ENCODE data around the gene KIF4B.
"Not testable (repeated sequence)": the region's sequence is repeated elsewhere in the genome, so short reads cannot be mapped to it uniquely, and the experiment has no call there.

The KIF4B gene

DNA sequence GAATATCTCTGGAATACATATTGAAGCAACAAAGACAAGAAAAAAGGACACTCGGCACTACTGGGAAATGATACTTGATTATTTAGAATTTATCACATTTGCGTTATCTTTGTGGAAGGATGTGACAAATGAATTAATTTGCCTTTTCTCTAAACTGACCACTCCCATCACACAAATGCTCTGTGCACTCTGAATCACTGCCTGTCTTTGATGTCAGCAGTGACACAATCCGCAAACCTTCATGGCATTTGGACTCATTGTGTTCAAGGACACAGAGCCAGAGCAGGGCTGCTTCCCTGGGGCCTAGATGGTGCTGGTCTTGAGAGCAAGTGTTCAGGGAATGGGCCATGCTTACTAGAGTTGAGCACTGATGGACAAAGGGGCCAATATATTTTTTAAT lies 4.9 kb upstream of the KIF4B start:
- H3K9me3 ChIP-seq (ENCODE audit: low read length) = no peaks in the 10 kb centered on the region
- no peaks in the 10 kb centered on the region for H3K36me3 ChIP-seq (ENCODE audit: insufficient read depth, low read length)
- no peak overlapping the region for H3K27ac ChIP-seq (ENCODE audit: low read depth, low read length)
- no peak overlapping the region for H3K4me3 ChIP-seq (ENCODE audit: low read depth in 1 of 2, low read length in 2 of 2)
- H3K27me3 ChIP-seq (ENCODE audit: control insufficient read depth in 1 of 2, insufficient read depth in 2 of 2, low read length in 2 of 2) = no peaks in the 10 kb centered on the region
- no peak overlapping the region for H3K9ac ChIP-seq (ENCODE audit: low read length)
- H3K4me1 ChIP-seq (ENCODE audit: insufficient read depth, low read length) = no peaks in the 10 kb centered on the region

DNA sequence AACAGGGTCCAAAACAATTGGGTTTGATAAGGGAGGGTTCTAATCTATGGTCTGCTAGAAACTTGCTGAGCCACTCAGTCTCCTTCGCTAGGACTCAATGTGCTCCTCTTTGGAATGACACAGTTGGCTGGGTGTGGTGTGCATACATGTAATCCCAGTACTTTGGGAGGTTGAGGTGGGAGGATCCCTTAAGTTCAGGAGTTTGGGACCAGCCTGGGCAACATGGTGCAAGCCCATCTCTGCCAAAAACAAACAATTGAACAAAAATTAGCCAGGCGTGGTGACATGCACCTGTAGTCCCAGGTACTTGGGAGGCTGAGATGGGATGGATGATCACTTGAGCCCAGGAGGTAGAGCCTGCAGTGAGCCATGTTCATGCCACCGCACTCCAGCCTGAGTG lies 2.7 kb upstream of the KIF4B start:
- Histone ChIP-seq H3K9ac (ENCODE audit: low read length) (no peak overlapping the region), H3K4me1 (ENCODE audit: insufficient read depth, low read length) (no peaks in the 10 kb centered on the region), H3K27me3 (ENCODE audit: control insufficient read depth in 1 of 2, insufficient read depth in 2 of 2, low read length in 2 of 2) (no peaks in the 10 kb centered on the region), H3K4me3 (ENCODE audit: low read depth in 1 of 2, low read length in 2 of 2) (no peak overlapping the region), H3K36me3 (ENCODE audit: insufficient read depth, low read length) (no peaks in the 10 kb centered on the region), H3K27ac (ENCODE audit: low read depth, low read length) (no peak overlapping the region), H3K9me3 (ENCODE audit: low read length) (no peaks in the 10 kb centered on the region)

DNA sequence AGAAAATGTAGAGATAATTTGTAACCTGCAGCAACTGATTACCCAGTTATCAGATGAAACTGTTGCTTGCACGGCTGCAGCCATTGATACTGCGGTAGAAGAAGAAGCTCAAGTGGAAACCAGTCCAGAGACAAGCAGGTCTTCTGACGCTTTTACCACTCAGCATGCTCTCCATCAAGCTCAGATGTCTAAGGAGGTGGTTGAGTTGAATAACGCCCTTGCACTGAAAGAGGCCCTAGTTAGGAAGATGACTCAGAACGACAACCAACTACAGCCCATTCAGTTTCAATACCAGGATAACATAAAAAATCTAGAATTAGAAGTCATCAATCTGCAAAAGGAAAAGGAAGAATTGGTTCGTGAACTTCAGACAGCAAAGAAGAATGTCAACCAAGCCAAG lies 1.7 kb downstream of the KIF4B start:
- Histone ChIP-seq H3K9ac (ENCODE audit: low read length) (no peak overlapping the region), H3K27ac (ENCODE audit: low read depth, low read length) (no peak overlapping the region), H3K4me1 (ENCODE audit: insufficient read depth, low read length) (no peaks in the 10 kb centered on the region), H3K36me3 (ENCODE audit: insufficient read depth, low read length) (no peaks in the 10 kb centered on the region), H3K27me3 (ENCODE audit: control insufficient read depth in 1 of 2, insufficient read depth in 2 of 2, low read length in 2 of 2) (no peaks in the 10 kb centered on the region), H3K9me3 (ENCODE audit: low read length) (no peaks in the 10 kb centered on the region), H3K4me3 (ENCODE audit: low read depth in 1 of 2, low read length in 2 of 2) (no peak overlapping the region)

DNA sequence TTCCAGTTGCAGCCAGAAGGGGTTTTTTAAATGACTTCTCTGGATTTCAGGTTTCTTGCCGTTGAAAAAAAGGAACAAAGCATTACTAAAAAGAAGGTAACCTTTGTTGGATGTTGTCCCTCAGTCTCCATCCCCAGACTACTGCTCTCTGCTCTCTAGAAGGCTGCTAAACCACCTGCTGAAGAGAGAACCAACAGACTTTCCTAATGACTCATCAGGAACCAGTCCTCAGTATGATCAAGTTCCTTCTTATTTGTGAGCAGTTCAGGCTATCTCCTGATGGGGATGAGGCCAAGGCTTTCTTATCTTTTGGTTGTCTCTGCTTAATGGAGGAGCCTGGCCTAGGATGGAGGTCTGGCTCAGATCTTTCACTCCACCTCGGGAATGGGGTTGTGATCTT lies 4.1 kb downstream of the KIF4B start:
- Histone ChIP-seq H3K27me3 (ENCODE audit: control insufficient read depth in 1 of 2, insufficient read depth in 2 of 2, low read length in 2 of 2) (no peaks in the 10 kb centered on the region), H3K4me3 (ENCODE audit: low read depth in 1 of 2, low read length in 2 of 2) (no peak overlapping the region), H3K27ac (ENCODE audit: low read depth, low read length) (no peak overlapping the region), H3K9ac (ENCODE audit: low read length) (no peak overlapping the region), H3K4me1 (ENCODE audit: insufficient read depth, low read length) (no peaks in the 10 kb centered on the region), H3K36me3 (ENCODE audit: insufficient read depth, low read length) (no peaks in the 10 kb centered on the region), H3K9me3 (ENCODE audit: low read length) (no peaks in the 10 kb centered on the region)

DNA sequence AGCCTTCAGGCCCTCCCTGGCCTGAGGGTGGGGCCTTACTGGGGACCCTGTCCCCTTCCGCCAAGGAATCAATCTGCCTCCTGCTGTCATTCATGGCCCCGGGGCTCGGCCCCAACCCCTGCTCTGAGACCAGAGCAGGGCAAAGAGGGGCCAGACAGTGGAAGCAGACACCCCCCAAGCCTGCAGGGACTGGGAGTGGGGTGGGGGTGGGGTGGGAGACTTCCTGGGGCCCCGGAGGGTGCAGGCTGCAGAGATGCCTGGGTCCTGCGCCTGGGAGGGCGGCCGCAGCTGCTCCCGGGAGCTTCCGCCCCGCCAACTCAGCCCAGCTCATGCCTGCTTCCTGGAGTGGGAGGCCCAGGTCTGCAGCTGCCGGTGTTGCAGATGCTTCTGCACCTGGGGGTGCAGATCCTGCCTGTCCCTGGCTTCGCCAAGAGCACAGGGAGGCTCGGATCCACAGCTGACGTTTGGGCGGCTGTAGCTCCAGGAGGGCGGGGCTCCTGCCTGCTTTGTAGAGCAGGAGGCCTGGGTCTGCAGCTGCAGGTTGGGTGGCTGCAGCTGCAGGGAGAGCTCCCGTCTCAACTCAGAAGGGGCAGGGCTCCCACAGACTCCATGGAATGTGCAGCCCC lies 6.2 kb downstream of the KIF4B start:
- no peaks in the 10 kb centered on the region for H3K9me3 ChIP-seq (ENCODE audit: low read length)
- H3K9ac ChIP-seq (ENCODE audit: low read length) = no peak overlapping the region
- H3K36me3 ChIP-seq (ENCODE audit: insufficient read depth, low read length) = no peaks in the 10 kb centered on the region
- no peaks in the 10 kb centered on the region for H3K4me1 ChIP-seq (ENCODE audit: insufficient read depth, low read length)
- no peak overlapping the region for H3K4me3 ChIP-seq (ENCODE audit: low read depth in 1 of 2, low read length in 2 of 2)
- no peak overlapping the region for H3K27ac ChIP-seq (ENCODE audit: low read depth, low read length)
- no peaks in the 10 kb centered on the region for H3K27me3 ChIP-seq (ENCODE audit: control insufficient read depth in 1 of 2, insufficient read depth in 2 of 2, low read length in 2 of 2)

DNA sequence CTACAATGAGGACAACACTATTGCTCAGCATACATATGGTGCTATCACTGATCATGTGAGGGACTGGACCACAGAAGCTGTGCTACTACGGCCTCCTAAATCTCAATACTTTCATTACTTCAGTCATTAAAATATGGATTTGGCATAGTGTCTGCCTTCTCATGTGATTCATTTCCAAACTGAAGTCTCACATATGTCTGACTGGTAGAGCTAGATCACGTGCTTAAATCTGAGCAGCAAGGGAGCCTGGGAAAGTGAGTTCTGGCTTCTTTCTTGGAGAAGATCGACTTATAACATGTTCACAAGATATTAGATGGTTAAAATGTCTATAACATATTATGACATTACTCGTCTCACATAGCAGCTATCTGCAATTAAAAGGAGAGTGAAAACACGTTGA lies 8.3 kb downstream of the KIF4B start:
- H3K36me3 ChIP-seq (ENCODE audit: insufficient read depth, low read length) = no peaks in the 10 kb centered on the region
- H3K4me1 ChIP-seq (ENCODE audit: insufficient read depth, low read length) = no peaks in the 10 kb centered on the region
- H3K27ac ChIP-seq (ENCODE audit: low read depth, low read length) = no peak overlapping the region
- H3K27me3 ChIP-seq (ENCODE audit: control insufficient read depth in 1 of 2, insufficient read depth in 2 of 2, low read length in 2 of 2) = no peaks in the 10 kb centered on the region
- H3K9me3 ChIP-seq (ENCODE audit: low read length) = no peaks in the 10 kb centered on the region
- no peak overlapping the region for H3K9ac ChIP-seq (ENCODE audit: low read length)
- H3K4me3 ChIP-seq (ENCODE audit: low read depth in 1 of 2, low read length in 2 of 2) = no peak overlapping the region

DNA sequence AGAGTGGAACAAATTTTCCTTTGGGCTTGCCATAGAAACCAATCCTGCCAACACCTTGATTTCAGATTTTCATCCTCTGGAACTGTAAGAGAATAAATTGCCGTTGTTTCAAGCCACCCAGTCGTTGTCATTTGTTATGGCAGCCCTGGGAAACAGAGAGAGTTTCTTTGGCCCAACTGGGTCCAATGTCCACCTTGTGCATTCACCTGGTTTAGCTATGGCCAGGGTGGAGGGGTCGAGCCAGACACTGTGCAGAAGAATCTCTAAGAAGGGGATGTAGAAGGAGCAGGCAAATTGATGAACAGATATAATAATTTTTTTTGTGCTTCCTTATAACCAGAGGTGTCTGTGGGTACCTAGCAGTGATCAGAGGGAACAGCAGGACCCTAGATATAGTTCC lies 9.8 kb downstream of the KIF4B start:
- H3K9ac ChIP-seq (ENCODE audit: low read length) = no peak overlapping the region
- no peak overlapping the region for H3K27ac ChIP-seq (ENCODE audit: low read depth, low read length)
- H3K4me3 ChIP-seq (ENCODE audit: low read depth in 1 of 2, low read length in 2 of 2) = no peak overlapping the region
- no peaks in the 10 kb centered on the region for H3K36me3 ChIP-seq (ENCODE audit: insufficient read depth, low read length)
- H3K9me3 ChIP-seq (ENCODE audit: low read length) = no peaks in the 10 kb centered on the region
- no peaks in the 10 kb centered on the region for H3K27me3 ChIP-seq (ENCODE audit: control insufficient read depth in 1 of 2, insufficient read depth in 2 of 2, low read length in 2 of 2)
- H3K4me1 ChIP-seq (ENCODE audit: insufficient read depth, low read length) = no peaks in the 10 kb centered on the region

DNA sequence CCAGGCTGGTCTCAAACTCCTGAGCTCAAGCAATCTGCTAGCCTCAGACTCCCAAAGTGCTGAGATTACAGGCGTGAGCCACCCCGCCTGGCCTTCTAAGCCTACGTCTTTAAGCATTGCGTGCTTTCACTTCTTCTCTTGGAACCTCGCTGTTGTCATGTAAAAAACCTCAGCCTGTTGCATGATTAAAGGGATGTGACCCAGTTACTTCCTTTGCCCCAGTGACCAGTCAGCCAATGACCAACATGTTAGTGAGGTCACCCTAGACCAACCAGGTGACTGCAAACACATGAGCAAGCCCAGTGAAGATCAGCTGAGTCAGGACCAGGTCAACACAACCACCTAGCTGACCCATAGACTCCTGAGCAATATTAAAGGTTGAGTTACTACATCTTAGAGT lies 10.5 kb downstream of the KIF4B start:
- Histone ChIP-seq H3K27ac (ENCODE audit: low read depth, low read length) (no peak overlapping the region), H3K9ac (ENCODE audit: low read length) (no peak overlapping the region), H3K4me1 (ENCODE audit: insufficient read depth, low read length) (no peaks in the 10 kb centered on the region), H3K4me3 (ENCODE audit: low read depth in 1 of 2, low read length in 2 of 2) (no peak overlapping the region), H3K9me3 (ENCODE audit: low read length) (no peaks in the 10 kb centered on the region), H3K36me3 (ENCODE audit: insufficient read depth, low read length) (no peaks in the 10 kb centered on the region), H3K27me3 (ENCODE audit: control insufficient read depth in 1 of 2, insufficient read depth in 2 of 2, low read length in 2 of 2) (no peaks in the 10 kb centered on the region)

DNA sequence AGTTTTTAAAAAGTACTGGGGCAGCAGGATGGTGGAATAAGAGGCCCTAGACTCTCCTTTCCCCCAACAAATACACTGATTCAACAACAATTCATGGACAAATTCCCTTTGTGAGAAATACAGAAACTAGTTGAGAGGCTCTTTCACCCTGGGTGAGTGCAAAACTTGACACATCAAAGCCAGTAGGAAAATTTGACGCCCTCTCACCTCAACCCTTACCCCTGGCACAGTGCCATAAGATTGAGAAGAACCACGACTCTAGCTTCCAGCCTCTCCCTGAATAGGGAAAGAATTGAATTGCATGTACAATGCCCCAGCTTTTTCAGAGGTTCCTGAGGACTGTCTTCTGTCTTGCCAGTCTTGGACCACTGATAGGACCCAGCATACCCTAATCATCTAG lies 12.3 kb downstream of the KIF4B start:
- no peak overlapping the region for H3K4me3 ChIP-seq (ENCODE audit: low read depth in 1 of 2, low read length in 2 of 2)
- no peaks in the 10 kb centered on the region for H3K27me3 ChIP-seq (ENCODE audit: control insufficient read depth in 1 of 2, insufficient read depth in 2 of 2, low read length in 2 of 2)
- no peak overlapping the region for H3K27ac ChIP-seq (ENCODE audit: low read depth, low read length)
- no peaks in the 10 kb centered on the region for H3K4me1 ChIP-seq (ENCODE audit: insufficient read depth, low read length)
- no peaks in the 10 kb centered on the region for H3K36me3 ChIP-seq (ENCODE audit: insufficient read depth, low read length)
- H3K9me3 ChIP-seq (ENCODE audit: low read length) = no peaks in the 10 kb centered on the region
- no peak overlapping the region for H3K9ac ChIP-seq (ENCODE audit: low read length)

DNA sequence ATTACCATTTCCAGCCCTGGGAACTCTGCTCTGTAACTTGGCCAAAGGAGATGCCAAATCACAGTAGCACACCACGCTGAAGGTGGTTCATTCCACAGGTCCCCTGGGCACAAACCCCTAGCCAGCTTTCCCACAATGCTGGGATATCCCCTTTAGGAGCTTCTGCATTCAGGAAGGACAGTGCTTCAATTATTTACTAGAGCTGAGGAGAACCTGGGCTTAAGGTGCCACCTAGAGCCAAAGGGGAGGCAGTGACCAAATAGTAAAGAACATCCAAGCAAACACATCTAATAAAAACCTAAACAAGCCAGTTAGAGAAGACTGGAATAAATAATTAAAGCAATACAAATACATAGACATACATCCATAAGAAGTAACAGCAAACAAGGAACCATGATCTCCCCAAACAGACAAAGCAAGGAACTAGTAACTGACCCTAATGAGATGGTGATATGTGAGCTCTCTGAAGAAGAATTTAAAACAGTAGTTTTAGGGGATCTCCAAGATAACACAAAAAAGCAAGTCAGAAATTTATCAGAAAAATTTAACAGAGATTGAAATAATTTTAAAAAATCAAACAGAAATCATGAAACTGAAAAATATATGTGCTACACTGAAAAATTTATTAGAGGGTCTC lies 14.6 kb downstream of the KIF4B start:
- Histone ChIP-seq H3K9ac (ENCODE audit: low read length) (no peak overlapping the region), H3K9me3 (ENCODE audit: low read length) (no peaks in the 10 kb centered on the region), H3K27me3 (ENCODE audit: control insufficient read depth in 1 of 2, insufficient read depth in 2 of 2, low read length in 2 of 2) (no peaks in the 10 kb centered on the region), H3K27ac (ENCODE audit: low read depth, low read length) (no peak overlapping the region), H3K4me3 (ENCODE audit: low read depth in 1 of 2, low read length in 2 of 2) (no peak overlapping the region), H3K36me3 (ENCODE audit: insufficient read depth, low read length) (no peaks in the 10 kb centered on the region), H3K4me1 (ENCODE audit: insufficient read depth, low read length) (no peaks in the 10 kb centered on the region)

DNA sequence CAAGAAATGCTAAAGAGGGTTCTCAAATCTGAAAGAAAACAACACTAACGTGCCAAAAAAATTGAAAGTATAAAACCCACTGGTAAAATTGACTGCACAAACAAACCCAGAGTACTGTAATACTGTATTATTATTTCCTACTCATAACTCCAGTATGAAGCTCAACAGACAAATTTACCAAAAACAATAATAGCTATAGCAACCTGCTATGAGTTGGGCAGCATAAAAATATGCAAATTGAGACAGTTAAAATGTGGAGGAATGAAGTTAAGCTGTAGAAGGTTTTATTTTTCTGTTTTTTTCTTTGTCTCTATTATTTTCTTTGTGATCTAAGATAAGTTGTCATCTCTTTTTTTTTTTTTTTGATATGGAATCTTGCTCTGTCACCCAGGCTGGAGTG lies 15.7 kb downstream of the KIF4B start:
- Histone ChIP-seq H3K36me3 (ENCODE audit: insufficient read depth, low read length) (no peaks in the 10 kb centered on the region), H3K9ac (ENCODE audit: low read length) (no peak overlapping the region), H3K9me3 (ENCODE audit: low read length) (no peaks in the 10 kb centered on the region), H3K27me3 (ENCODE audit: control insufficient read depth in 1 of 2, insufficient read depth in 2 of 2, low read length in 2 of 2) (no peaks in the 10 kb centered on the region), H3K4me1 (ENCODE audit: insufficient read depth, low read length) (no peaks in the 10 kb centered on the region), H3K27ac (ENCODE audit: low read depth, low read length) (no peak overlapping the region), H3K4me3 (ENCODE audit: low read depth in 1 of 2, low read length in 2 of 2) (no peak overlapping the region)

DNA sequence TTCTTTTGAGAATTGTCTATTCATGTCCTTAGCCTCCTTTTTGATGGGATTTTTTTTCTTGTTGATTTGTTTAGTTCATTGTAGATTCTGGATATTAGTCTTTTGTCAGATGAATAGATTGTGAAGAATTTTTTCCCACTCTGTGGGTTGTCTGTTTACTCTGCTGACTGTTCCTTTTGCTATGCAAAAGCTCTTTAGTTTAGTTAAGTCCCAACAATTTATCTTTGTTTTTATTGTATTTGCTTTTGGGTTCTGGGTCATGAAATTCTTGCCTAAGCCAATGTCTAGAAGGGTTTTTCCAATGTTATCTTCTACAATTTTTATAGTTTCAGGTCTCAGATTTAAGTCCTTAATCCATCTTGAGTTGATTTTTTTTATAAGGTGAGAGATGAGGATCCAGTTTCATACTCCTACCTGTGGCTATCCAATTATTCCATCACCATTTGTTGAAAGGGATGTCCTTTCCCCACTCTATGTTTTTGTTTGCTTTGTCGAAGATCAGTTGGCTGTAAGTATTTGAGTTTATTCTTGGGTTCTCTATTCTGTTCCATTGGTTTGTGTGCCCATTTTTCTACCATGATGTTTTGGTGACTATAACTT lies 20.7 kb downstream of the KIF4B start:
- not testable (repeated sequence) for H3K9me3 ChIP-seq (ENCODE audit: low read length); H3K9ac ChIP-seq (ENCODE audit: low read length); H3K27me3 ChIP-seq (ENCODE audit: control insufficient read depth in 1 of 2, insufficient read depth in 2 of 2, low read length in 2 of 2); H3K27ac ChIP-seq (ENCODE audit: low read depth, low read length); H3K36me3 ChIP-seq (ENCODE audit: insufficient read depth, low read length); H3K4me1 ChIP-seq (ENCODE audit: insufficient read depth, low read length); H3K4me3 ChIP-seq (ENCODE audit: low read depth in 1 of 2, low read length in 2 of 2)

All from muscle layer of colon (tissue), 2 donors.